ENCODE measurements around the gene MEGF10.

DNA sequence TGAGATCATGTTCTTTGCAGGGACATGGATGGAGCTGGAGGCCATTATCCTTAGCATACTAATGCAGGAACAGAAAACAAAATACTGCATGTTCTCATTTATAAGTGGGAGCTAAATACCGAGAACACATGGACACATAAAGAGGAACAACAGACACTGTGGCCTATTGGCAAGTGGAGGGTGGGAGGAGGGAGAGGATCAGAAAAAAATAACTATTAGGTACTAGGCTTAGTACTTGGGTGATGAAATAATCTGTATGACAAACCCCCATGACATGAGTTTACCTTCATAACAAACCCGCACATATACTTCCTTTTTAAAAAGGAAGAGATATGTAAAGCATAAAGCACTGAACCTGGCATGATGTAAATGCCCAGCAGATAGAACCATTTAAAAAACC, 99.0 kb downstream of the MEGF10 start:
- TF ChIP-seq, protein P1, sequence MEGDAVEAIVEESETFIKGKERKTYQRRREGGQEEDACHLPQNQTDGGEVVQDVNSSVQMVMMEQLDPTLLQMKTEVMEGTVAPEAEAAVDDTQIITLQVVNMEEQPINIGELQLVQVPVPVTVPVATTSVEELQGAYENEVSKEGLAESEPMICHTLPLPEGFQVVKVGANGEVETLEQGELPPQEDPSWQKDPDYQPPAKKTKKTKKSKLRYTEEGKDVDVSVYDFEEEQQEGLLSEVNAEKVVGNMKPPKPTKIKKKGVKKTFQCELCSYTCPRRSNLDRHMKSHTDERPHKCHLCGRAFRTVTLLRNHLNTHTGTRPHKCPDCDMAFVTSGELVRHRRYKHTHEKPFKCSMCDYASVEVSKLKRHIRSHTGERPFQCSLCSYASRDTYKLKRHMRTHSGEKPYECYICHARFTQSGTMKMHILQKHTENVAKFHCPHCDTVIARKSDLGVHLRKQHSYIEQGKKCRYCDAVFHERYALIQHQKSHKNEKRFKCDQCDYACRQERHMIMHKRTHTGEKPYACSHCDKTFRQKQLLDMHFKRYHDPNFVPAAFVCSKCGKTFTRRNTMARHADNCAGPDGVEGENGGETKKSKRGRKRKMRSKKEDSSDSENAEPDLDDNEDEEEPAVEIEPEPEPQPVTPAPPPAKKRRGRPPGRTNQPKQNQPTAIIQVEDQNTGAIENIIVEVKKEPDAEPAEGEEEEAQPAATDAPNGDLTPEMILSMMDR (IDR thresholded peaks at IDR 0.05 in 8 of 11, conservative IDR thresholded peaks at IDR 0.05 in 3 of 11), result no peak
- no peak for TF ChIP-seq POLR2AphosphoS5 (IDR thresholded peaks at IDR 0.05)
- TF ChIP-seq POLR2A (IDR thresholded peaks at IDR 0.05), result no peak

All from spleen (tissue), 7 donors.